OCI-LY3 (cell line): ENCODE results near the gene TRAPPC14.

Experiments used
- EZH2phosphoT487 ChIP-seq: fragments of 200-600 bp; shearing (Covaris generic); IDR thresholded peaks from 2 replicates; pipeline ENCODE4 v1.6.1; 2018; ENCODE audit warnings: antibody characterized with exemption, mixed run types, low read depth
- TF ChIP-seq, protein P1 (sequence below): fragments of 200-600, 300-600 bp; sonication (generic); IDR thresholded peaks from 2 replicates; pipeline ENCODE4 v1.5.1; 2014; ENCODE audit warnings: antibody characterized with exemption, low read length, low read depth

DNA sequence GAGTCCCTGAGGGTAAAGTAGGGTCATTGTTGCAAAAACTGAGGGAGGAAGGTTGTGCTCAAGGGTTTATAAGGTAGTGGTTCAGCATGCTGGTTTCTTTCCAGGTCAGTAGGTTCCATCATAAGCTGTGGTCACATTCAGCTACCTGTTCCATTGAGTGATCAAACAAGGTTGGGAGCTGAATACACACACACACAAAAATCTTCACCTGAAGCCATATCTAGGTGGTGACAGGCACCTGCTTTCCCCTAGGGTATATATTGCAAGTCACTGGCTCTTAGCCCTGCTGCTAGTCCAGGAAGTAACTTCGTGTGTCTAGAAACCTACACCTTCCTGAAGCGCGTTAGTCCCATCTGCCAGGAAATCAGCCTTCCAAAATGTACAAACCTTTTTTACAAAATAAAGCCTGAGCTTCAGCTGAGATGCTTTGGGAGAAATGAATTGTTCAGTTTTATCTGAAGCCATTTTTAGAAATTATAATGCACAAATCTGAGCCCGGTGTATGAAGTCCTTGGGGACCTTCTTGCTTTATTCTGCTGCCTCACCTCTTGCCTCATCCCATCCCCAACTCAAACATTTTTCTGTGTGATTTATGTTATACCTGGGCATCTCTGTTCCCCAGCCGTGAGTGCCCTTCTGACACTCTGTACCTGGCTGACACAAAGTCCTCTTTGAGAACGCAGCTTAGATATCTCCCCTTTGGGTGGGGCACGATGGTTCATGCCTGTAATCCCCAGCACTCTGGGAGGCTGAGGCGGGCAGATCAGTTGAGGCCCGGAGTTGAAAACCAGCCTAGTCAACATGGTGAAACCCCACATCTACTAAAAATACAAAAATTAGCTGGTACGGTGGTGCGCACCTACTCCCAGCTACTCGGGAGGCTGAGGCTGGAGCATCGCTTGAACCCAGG is 20.4 kb downstream of the TRAPPC14 start:
- TF ChIP-seq, protein P1, sequence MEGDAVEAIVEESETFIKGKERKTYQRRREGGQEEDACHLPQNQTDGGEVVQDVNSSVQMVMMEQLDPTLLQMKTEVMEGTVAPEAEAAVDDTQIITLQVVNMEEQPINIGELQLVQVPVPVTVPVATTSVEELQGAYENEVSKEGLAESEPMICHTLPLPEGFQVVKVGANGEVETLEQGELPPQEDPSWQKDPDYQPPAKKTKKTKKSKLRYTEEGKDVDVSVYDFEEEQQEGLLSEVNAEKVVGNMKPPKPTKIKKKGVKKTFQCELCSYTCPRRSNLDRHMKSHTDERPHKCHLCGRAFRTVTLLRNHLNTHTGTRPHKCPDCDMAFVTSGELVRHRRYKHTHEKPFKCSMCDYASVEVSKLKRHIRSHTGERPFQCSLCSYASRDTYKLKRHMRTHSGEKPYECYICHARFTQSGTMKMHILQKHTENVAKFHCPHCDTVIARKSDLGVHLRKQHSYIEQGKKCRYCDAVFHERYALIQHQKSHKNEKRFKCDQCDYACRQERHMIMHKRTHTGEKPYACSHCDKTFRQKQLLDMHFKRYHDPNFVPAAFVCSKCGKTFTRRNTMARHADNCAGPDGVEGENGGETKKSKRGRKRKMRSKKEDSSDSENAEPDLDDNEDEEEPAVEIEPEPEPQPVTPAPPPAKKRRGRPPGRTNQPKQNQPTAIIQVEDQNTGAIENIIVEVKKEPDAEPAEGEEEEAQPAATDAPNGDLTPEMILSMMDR, result no peak
- TF ChIP-seq EZH2phosphoT487, result no peak
